NCI-H1417 (cell line): Measurements from ENCODE around the gene RHEB.

ENCODE experiments used
- DNase-seq, 3 experiments: peaks; one replicate each; lab custom pipeline; 2025; lab: John Stamatoyannopoulos, UW

Gene RHEB

DNA sequence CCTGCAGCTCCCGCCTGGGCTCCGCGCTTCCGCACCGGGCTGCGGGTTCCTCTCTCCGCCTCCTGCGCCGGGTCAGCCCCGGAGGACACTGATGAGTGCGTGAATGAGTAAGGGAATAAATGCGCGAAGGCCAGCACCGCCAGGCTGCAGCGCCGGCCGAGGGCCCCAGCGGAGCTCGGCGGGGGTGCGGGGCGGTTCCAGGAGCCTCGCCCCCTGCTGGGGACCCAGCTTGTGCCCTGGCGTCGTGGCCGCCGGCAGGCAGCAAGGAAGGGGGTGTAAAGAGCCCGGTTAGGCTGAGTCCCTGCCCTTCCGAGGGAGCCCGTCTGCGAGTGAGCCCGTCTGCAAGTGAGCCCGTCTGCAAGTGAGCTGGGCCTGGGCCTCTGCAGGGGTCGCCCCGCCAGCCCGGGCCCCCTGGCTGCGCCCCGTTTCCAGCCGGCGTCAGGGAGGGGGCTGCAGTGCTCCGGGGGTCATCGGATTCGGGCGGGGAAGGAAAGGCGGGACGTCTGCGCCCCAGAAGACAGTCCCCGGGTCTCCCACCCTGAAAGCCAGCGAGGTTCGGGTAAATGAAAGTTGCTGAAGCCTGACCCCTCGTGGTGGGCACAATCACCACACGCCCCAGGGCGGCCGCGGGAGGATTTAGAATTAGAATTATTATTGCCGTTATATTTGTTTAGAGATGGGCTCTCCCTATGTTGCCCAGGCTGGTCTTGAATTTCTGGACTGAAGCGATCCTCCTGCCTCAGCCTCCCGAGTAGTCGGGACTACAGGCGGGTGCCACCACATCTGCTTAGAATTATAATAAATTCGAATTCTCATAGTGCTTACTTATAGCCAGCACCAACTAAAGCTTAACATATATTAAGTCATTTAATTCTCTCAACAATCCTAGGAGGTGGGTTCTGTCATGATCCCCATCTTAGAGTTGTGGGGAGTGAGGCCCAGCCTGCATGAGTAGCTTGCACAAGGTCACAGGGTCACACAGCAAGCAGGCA, 71.1 kb downstream of the RHEB start:
- peak; percentile 41 to 62 (median 43) for DNase-seq

DNA sequence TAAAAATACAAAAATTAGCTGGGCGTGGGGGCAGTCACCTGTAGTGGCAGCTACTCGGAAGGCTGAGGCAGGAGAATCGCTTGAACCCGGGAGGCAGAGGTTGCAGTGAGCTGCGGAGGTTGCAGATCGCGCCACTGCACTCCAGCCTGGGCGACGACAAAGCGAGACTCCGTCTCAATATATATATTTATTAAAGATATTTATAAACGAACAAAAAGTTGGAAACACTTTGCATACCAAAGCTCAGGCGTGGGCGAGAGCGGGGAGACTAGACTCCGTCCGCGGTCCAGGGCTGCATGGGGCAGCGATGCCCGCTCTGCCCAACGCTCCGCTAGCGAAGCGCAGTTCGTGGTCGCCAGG, 71.8 kb downstream of the RHEB start:
- DNase-seq: no peak

DNA sequence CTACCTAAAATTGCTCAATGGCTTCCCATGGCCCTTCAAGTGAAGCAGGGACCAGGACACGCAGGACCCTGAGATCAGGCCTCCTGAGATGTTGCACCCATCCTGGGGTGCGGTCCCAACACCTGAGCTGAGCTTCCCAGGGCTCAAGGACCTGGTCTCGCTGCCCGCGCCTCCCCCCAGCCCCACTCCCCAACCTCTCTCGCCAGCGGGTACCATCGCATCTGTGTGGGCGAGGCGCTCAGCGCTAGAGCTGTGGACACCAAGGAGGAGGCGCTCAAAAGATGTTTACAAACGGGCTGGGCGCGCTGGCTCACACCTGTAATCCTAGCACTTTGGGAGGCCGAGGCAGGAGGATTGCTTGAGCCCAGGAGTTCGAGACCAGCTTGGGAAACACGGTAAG, 72.4 kb downstream of the RHEB start:
- no peak for DNase-seq

DNA sequence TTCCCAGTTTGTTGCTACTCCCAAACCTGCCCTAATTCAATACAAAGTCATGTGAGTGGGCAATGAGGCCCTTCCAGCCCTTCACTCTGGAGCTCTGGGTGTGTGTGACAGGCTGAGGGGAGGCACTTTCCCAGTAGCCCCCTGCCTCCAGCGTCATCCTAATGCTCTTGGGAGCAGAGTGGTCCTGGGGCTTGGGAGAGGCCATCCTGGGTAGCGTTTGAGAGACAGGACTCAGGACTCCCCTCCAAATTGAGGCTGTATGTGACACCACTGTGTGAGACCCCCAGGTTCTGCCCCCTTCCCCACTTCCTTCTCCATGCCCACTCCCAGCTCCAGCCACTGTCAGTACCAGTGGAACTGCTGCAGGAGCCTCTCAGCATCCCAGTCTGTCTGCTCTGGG, 73.3 kb downstream of the RHEB start:
- DNase-seq: no peak

DNA sequence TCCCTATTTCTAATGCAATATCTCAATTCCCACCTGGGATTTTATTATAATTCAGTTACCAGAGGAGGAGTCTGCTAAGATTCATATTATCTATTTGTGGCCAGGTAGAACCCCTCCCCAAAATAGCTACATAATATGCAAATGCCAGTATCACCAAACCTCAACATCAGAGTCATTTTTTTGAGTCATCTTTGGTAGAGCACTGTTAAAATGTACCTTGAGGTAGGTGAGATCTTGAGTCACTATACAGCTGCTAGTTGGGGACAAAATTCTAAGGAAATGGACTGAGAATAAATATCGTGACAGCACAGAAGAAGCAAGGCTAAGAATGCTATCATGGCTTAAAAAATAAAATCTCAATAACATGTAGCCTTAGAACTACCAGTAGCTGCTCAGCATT, 75.1 kb downstream of the RHEB start:
- DNase-seq: no peak

DNA sequence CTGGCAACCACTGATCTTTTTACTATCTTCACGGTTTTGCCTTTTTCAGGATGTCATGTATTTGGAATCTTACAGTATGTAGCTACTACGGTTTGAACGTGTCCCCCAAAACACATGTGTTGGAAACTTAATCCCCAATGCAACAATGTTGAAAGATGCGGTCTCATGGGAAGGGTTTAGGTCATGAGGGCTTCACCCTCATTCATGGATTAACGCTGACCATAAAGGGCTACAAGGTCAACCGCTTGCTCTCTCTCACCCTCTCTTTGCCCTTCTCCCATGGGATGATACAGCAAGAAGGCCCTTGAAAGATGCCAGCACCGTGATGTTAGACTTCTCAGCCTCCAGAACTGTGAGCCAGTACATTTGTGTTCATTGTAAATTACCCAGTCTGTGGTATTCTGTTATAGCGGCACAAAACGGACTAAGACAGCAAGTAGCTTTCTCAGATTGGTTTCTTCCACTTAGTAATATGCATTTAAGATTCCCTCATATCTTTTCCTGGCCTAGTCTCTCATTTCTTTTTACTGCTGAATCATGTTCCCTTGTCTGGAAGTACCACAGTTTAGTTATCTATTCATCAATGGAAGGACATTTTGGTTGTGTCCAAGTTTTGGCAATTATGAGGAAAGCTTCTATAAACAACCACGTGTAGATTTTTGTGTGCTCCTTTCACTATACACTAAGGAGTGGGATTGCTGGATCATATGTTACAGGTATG, 76.8 kb downstream of the RHEB start:
- no peak for DNase-seq

DNA sequence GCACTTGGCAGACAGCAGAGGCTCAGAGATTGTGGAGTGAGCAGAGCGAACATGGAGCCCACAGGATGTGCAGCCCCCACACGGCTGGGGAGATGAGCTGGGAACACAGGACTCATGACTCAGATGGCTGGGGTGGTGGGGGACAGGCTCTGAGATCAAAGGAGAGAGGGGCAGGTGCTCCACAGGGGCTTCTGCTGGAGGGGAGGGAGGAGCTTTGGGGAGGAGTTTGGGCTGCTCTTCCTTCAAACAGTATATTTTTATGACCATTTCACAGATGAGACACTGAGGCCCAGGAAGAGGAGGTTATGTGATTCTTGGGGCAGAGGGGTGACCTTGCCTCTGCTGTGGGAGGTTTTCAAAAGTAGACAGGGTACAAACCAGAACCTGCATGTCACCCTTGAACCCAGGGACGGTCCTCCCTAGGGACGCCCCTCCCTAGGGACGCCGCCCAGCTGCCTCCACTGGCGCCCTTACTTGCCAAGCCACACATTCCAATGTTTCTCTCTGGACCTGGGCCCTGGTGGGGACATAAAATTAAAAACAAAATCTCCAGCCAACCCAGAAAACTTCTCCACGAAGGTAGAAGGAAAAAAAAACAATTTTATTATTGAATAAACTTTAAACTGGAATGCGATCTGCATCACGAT, 78.8 kb downstream of the RHEB start:
- DNase-seq: no peak

DNA sequence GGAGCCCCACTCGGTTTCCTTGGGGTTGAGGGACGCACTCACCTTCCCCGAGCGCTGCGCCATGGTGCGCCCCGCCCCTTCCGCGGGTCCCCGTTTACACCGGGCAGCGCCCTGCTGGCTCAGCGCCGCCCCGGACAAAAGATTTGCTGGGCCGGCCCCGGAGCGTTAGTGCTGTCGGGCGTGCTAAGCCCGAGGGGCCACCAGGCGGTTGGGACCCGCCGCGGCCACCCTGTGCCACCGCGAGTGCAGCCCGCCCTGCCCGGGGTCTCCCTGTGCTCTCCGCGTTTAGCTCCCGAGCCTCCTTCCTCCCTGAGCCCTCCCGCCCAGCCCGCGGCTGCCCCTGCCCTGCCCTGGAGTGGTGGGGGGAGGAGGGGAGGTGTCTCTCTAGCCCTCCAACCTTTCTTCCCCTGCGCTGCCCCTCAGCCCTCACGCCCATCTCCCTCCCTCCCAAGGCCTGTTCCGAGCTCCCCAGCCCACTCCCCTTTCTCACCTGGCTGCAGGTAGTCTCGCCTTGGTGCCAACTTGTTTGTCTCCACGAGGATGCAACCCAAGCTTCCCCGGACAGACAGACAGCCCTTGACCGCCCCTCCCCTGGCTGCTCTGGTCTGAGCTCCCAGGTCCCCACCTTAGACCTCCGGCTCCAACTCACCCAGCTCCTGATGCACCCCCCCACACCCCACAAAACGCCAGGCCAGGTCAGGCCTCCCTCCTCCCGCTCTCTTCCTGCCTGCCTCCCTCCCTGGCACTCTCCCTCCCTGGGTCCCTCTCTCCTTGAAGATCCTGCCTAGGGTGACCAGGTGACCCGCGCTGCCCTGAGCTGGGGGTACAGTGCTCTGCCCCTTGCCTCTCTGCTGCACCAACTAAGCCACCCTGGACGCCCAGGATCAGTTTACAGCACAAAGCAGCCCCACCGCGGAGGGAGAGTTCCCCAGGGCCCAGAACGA, 79.6 kb downstream of the RHEB start, which contains the start of gene CRYGN:
CRYGN (minus strand) TSS at position 287 of the 944 bp plus-strand sequence; CDS start at position 63, 224 bp downstream.
- peak in 2 of 3 experiments; percentile 34 to 41 for DNase-seq

DNA sequence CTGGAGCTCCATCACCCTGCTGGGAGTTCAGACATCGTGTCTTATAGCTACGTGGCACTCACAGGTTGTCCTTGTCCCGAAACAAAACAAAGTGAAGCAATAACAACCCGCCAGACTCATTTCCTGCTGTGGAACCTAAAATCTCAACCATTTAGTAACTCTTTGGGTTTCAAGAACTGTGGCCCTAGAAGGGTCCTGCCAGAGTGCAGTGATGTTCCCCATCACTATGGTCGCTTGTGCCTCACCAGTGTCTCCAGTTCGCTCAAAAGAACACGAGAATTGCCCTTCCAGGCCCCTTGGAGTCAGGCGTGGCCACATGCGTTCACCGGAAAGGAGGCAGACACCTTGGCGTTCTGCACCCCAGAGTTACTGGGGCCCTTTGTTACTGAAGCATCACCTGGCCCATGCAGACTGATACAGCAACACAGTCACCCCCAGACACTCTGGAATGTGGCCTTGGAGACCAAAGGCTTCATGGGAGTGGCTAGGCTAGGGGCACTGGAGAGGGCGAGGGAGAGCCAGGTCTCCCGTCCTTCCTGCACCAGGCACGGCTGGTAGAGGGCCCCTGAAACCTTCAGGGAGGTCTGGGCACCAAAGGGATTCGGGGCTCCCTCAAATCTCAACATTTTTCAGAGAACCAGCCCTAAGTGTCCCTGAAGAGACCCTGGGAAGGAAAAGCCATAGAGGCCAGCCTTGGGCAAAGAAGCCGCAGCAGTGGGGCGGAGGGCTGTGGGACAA, 80.7 kb downstream of the RHEB start:
- no peak for DNase-seq

DNA sequence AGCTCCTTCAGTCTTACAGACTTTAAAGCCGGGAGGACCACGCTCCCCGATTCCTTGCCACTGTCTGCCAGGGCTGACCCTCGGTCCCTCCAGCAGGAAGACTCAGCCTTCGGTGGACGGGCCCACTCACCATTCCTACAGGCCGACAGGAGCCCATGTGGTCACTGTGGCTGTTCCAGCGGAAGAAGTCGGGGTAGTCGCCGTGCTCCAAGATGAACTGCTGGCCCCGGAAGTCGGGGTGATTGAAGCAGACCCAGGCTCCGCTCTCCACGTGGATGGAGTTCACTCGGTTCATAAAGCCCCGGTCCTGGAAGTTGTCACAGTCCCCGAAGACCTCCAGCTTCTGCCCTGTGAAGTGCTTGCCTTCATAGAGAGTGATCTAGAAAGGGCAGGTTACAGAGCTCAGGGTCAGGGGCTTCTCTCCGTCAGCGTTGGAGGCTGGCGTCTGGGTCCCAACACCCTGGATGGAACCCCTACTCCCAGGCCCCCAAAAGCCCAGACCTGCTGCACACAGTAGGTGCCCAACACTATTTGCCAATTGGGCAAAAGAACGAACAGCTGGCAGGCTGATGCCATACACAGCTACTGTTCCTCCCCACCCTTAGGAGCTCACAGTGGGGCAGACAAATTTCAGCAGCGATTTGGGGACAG, 81.7 kb downstream of the RHEB start:
- DNase-seq: no peak

DNA sequence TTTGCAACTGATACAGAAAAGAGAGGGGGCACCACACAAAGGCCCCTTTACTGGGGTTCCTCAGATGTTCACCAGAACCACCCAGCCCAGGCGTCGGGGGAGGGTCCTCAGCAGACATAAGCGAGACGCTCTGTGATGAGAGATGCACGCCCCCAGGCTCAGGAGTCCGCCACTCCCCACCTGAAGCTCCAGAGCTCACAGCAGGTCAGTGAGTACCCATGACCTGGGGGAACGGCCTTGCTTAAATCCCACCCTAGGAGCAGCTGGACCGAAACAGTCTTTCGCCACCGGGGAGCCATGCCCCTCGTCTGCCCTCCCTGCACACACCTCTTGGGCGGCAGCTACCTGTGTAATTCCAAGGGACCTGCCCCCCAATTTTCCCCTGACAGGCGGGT, 82.5 kb downstream of the RHEB start:
- no peak for DNase-seq

DNA sequence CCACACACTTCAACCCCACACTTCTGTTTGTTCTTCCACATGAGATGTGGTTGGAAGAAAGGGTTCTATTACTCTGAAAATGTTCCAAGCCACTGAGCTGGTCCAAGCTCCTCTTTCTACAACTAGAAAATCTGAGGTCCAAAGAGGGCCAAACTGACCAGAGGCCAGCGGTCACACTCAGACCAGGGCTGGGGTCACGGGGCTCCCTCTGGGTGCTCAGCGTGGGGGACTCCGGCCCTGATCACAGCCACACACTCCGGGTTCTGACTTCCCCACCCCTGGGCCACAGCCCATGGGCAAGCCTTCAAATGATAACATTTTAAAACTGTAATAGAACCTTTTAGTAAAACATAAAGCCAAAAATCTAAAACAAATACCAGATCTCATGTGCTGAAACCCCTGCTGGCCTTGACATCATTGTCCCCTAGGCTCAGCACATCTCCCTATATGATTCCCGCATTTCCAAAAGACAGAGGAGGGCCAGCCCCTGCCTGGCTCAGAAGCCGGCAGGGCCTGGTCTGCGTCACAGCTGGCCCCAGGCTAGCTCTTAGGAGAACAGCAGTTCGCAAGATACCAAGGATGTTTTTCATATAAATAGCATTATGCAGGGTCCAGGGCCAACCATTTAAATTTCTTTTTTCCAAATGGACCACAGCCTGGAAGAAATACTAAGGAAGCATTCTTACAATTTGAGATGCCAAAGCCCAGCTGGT, 83.1 kb downstream of the RHEB start:
- DNase-seq: no peak

DNA sequence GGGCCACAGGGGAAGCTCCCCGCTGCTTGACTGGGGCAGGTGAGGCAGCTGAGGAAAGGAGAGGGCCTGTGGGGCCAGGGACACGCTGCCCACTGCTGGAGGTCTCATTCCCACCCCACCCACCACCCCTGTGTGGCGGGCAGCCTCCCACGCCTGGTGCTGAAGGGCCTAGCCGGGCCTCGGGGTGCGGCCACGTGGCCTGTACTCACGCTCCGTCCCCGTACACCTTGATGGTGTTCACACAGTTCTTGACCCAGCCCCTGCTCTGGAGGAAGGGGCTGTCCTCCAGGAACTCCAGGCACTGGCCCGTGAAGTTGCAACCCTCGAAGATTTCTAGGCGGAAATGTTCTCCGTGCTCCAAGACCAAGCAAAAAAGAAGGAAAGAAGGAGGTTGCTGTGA, 83.7 kb downstream of the RHEB start:
- DNase-seq: no peak

DNA sequence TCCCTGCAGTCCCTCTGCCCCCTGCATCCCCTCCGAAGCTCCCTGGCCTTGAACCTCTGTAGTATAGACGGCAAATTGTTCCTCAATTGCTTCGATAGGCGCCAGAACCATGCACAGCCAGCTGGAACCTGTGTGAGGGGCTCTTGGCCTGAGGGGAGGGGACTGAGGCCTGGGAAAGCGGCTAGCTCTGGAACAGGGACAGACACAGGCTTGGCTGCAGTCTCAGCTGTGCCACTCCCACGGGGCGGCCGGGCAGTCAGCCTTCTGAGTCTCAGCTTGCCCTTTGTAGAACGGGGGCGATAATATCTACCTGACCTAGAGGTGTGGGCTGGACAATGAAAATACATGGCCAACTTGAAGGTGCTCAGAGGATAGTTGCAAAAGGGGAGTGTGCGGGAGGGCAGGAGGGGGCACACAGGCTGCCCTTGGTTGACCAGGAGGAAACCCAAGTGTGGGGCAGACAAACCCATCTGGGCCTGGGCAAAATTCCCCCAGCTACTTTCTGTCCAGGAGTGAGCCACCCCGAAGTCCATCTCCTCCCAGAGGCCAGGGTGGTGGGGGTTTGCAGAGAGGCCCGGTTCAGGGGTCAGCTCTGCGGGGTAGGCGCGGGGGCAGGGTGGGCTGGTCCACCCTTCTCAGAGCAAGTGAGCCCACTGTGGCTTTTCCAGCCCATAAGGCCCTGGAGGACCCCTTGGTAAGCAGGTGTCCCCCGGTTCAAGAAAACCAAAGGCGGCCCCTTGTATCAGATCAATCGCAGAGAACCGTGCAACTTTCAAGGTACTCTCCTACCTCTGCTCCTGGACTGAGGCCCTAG, 84.4 kb downstream of the RHEB start:
- DNase-seq: no peak

DNA sequence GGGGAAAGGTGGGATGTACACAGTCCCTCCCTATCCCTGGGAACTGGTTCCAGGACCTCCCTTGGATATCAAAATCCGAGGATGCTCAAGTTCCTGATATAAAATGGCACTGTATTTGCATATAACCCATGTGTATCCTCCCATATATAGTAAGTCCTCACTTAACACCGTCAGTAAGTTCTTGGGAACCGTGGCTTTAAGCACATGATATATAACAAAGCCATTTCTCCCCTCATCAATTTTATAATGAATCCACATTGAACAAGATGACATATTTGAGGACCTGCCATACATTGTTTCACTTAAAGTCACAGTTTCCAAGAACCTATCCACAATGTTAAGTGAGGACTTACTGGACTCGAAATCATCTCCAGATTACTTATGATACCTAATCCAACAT, 85.1 kb downstream of the RHEB start:
- no peak for DNase-seq

DNA sequence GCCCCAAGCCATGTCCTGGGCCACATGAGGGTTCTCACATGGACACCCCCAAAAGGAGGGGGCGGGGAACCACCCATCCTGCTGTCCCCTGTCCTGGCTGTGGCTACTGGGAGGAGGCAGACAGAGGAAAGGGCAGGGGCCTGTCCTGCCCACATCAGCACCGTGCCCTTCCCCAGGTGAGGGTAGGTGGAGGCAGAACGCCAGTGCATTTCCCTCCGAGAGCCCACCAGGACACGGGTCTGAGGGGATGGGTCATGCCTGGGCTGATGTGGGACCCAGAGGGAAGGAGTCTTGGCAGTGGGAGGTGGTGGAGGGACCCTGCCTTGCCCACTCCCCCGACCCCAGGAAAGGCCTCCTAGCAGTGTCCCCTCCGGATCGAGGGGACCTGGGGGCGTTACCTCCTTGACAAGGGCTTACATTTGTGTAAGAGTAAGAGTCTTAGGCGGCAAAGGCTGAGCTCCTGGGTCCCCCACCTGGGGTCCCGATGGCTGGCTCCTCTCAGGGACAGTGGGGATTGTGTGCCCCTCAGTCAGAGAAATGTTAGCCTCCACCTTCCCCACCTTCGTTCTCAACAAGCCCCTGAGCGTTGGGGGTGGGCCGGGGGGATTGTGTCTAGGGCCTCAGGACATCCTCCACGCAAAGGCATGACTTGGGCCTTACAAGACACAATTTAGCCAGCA, 85.8 kb downstream of the RHEB start:
- no peak for DNase-seq

DNA sequence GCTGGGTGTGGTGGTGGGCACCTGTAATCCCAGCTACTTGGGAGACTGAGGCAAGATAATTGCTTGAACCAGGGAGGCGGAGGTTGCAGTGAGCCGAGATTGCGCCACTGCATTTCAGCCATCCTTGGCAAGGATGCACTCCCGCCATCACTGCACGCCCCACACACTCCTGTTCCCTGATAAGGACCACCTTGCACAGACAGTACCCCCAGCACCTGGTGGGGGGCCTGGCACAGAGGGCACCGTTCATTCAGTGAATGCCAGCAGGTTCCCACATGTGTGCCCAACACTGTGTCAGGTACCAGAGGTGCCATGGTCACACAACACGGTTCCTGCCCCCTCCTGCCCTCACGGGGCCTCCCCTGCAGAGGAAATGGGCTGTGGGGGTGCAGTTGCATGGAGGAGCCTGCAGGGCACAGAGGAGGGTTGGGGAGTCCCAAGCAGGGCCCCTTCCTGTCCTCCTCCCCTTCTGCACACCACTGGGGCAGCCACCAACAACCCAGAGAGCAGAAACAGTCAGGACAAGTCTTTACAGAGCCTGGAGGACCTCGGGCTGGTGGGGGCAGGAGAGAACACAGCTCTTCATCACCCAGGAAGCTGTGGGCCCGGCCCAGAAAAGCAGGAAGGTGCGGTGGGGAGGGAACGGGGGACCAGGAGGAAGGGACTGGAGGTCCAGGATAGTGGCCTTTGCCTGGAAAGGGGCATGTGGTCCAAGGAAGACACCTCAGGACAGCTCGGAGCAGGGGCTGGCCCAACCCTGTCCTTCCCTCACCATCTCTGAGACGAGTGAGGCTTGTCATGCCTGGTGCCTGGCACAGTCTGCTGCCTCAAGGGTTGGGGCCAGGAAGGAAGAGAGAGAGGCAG, 86.8 kb downstream of the RHEB start:
- DNase-seq: no peak
